Measurements from ENCODE around the gene U2AF2. TPM values are rescaled to one million over a fixed set of nuclear protein-coding genes. Genes with fewer than 3 reads are reported as not detected.

The U2AF2 gene
- total RNA-seq, 1 donor from 2014 or later, result 145 TPM

DNA sequence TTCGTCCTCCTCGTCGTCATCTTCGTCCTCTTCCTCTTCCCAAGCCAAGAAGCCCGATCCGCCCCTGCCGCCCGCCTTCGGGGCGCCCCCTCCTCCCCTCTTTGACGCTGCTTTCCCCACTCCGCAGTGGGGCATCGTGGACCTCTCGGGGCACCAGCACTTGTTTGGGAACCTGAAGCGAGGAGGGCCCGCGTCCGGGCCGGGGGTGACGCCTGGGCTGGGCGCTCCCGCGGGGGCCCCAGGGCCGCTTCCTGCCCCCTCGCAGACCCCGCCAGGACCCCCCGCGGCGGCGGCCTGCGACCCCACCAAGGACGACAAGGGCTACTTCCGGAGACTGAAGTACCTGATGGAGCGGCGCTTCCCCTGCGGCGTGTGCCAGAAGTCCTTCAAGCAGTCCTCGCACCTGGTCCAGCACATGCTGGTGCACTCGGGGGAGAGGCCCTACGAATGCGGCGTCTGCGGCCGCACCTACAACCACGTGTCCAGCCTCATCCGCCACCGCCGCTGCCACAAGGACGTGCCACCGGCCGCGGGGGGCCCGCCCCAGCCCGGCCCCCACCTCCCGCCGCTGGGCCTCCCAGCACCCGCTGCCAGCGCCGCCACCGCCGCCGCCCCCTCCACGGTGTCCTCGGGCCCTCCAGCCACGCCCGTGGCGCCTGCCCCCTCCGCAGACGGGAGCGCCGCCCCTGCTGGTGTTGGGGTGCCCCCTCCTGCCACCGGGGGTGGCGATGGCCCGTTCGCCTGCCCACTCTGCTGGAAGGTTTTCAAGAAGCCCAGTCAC, 40.7 kb upstream of the U2AF2 start:
- Histone ChIP-seq H3K9me3 (no peaks in the 10 kb centered on the region), H3K4me3 (no peak overlapping the region), H3K4me1 (peaks cover 9% of the 10 kb centered on the region), H3K27ac (no peak overlapping the region), H3K36me3 (peaks cover 0 to 24% of the 10 kb centered on the region in 2 donors), H3K27me3 (no peaks in the 10 kb centered on the region)
- intact Hi-C loops (cut with DNase I), result no loop called here
- TF ChIP-seq POLR2A (IDR thresholded peaks at IDR 0.05), result no peak
- TF ChIP-seq POLR2AphosphoS5 (IDR thresholded peaks at IDR 0.05; ENCODE audit: insufficient read depth in 1 of 2, low read depth in 1 of 2), result no peak
- TF ChIP-seq, protein P1, sequence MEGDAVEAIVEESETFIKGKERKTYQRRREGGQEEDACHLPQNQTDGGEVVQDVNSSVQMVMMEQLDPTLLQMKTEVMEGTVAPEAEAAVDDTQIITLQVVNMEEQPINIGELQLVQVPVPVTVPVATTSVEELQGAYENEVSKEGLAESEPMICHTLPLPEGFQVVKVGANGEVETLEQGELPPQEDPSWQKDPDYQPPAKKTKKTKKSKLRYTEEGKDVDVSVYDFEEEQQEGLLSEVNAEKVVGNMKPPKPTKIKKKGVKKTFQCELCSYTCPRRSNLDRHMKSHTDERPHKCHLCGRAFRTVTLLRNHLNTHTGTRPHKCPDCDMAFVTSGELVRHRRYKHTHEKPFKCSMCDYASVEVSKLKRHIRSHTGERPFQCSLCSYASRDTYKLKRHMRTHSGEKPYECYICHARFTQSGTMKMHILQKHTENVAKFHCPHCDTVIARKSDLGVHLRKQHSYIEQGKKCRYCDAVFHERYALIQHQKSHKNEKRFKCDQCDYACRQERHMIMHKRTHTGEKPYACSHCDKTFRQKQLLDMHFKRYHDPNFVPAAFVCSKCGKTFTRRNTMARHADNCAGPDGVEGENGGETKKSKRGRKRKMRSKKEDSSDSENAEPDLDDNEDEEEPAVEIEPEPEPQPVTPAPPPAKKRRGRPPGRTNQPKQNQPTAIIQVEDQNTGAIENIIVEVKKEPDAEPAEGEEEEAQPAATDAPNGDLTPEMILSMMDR (IDR thresholded peaks at IDR 0.05), result no peak
- DNase-seq (ENCODE audit: extremely low spot score in 2 of 2), result no peak

DNA sequence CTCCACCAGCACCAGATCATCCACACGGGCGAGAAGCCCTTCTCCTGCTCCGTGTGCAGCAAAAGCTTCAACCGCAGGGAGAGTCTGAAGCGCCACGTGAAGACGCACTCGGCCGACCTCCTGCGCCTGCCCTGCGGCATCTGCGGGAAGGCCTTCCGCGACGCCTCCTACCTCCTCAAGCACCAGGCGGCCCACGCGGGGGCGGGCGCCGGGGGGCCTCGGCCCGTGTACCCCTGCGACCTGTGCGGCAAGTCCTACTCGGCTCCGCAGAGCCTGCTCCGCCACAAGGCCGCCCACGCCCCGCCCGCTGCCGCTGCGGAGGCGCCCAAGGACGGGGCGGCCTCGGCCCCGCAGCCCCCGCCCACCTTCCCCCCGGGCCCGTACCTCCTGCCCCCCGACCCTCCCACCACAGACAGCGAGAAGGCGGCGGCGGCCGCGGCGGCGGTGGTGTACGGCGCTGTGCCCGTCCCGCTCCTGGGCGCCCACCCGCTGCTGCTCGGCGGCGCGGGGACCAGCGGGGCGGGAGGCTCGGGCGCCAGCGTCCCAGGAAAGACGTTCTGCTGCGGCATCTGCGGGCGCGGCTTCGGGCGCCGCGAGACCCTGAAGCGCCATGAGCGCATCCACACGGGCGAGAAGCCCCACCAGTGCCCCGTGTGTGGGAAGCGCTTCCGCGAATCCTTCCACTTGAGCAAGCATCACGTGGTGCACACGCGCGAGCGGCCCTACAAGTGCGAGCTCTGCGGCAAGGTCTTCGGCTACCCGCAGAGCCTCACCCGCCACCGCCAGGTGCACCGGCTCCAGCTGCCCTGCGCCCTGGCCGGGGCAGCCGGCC, 39.9 kb upstream of the U2AF2 start:
- no peak for DNase-seq (ENCODE audit: extremely low spot score in 2 of 2)
- H3K9me3 ChIP-seq, result no peaks in the 10 kb centered on the region
- peaks cover 9% of the 10 kb centered on the region for H3K4me1 ChIP-seq
- no peak overlapping the region for H3K4me3 ChIP-seq
- intact Hi-C loops (cut with DNase I), result no loop called here
- H3K27ac ChIP-seq, result no peak overlapping the region
- TF ChIP-seq POLR2A (IDR thresholded peaks at IDR 0.05) (no peak), POLR2AphosphoS5 (IDR thresholded peaks at IDR 0.05; ENCODE audit: insufficient read depth in 1 of 2, low read depth in 1 of 2) (no peak)
- TF ChIP-seq, protein P1 (IDR thresholded peaks at IDR 0.05), result no peak
- H3K36me3 ChIP-seq, result peaks cover 0 to 24% of the 10 kb centered on the region in 2 donors
- H3K27me3 ChIP-seq, result no peaks in the 10 kb centered on the region

DNA sequence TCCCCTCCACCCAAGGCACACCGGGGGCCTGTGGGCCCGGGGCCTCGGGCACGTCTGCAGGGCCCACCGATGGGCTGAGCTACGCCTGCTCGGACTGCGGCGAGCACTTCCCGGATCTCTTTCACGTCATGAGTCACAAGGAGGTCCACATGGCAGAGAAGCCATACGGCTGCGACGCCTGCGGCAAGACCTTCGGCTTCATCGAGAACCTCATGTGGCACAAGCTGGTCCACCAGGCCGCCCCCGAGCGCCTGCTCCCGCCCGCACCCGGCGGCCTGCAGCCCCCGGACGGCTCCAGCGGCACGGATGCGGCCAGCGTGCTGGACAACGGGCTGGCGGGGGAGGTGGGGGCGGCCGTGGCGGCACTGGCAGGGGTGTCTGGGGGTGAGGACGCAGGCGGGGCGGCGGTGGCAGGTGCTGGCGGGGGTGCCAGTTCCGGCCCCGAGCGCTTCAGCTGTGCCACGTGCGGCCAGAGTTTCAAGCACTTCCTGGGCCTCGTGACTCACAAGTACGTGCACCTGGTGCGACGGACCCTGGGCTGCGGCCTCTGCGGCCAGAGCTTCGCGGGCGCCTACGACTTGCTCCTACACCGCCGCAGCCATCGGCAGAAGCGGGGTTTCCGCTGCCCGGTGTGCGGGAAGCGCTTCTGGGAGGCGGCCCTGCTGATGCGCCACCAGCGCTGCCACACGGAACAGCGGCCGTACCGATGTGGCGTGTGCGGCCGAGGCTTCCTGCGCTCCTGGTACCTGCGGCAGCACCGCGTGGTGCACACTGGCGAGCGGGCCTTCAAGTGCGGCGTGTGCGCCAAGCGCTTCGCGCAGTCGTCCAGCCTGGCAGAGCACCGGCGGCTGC, 39.1 kb upstream of the U2AF2 start:
- TF ChIP-seq, protein P1 (IDR thresholded peaks at IDR 0.05), result no peak
- TF ChIP-seq POLR2AphosphoS5 (IDR thresholded peaks at IDR 0.05; ENCODE audit: insufficient read depth in 1 of 2, low read depth in 1 of 2), result no peak
- H3K36me3 ChIP-seq, result peaks cover 0 to 24% of the 10 kb centered on the region in 2 donors
- no peak for DNase-seq (ENCODE audit: extremely low spot score in 2 of 2)
- no peak overlapping the region for H3K27ac ChIP-seq
- H3K9me3 ChIP-seq, result no peaks in the 10 kb centered on the region
- H3K4me1 ChIP-seq, result peaks cover 9% of the 10 kb centered on the region
- H3K4me3 ChIP-seq, result no peak overlapping the region
- intact Hi-C loops (cut with DNase I), result no loop called here
- H3K27me3 ChIP-seq, result no peaks in the 10 kb centered on the region

DNA sequence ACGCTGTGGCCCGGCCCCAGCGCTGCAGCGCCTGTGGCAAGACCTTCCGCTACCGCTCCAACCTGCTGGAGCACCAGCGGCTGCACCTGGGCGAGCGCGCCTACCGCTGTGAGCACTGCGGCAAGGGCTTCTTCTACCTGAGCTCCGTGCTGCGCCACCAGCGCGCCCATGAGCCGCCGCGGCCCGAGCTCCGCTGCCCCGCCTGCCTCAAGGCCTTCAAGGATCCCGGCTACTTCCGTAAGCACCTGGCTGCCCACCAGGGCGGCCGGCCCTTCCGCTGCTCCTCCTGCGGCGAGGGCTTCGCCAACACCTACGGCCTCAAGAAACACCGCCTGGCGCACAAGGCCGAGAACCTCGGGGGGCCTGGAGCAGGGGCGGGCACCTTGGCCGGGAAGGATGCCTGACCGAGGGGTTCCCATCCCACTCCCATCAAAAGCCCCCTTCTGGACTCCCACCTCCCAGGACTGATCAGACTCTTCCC, 38.4 kb upstream of the U2AF2 start:
- H3K9me3 ChIP-seq, result no peaks in the 10 kb centered on the region
- H3K36me3 ChIP-seq, result peaks cover 0 to 24% of the 10 kb centered on the region in 2 donors
- DNase-seq (ENCODE audit: extremely low spot score in 2 of 2), result no peak
- H3K27me3 ChIP-seq, result no peaks in the 10 kb centered on the region
- intact Hi-C loops (cut with DNase I), result no loop called here
- H3K4me1 ChIP-seq, result peaks cover 5% of the 10 kb centered on the region
- TF ChIP-seq, protein P1 (IDR thresholded peaks at IDR 0.05), result no peak
- no peak for TF ChIP-seq POLR2AphosphoS5 (IDR thresholded peaks at IDR 0.05; ENCODE audit: insufficient read depth in 1 of 2, low read depth in 1 of 2)
- TF ChIP-seq POLR2A (IDR thresholded peaks at IDR 0.05), result no peak
- H3K27ac ChIP-seq, result no peak overlapping the region
- H3K4me3 ChIP-seq, result no peak overlapping the region

Measured in vagina (tissue), 2 donors.